Measurements from ENCODE around the gene AK1. TPM values are rescaled to one million over a fixed set of nuclear protein-coding genes. Genes with fewer than 3 reads are reported as not detected.

AK1 gene, protein sequence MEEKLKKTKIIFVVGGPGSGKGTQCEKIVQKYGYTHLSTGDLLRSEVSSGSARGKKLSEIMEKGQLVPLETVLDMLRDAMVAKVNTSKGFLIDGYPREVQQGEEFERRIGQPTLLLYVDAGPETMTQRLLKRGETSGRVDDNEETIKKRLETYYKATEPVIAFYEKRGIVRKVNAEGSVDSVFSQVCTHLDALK
- total RNA-seq, result 10 to 100 TPM in 4 of 6 donors, 1 to 10 TPM in 2; 8.9 to 18.3 (median 15.2) TPM
- polyA plus RNA-seq, result 10 to 100 TPM; 49.5 to 81.7 TPM

DNA sequence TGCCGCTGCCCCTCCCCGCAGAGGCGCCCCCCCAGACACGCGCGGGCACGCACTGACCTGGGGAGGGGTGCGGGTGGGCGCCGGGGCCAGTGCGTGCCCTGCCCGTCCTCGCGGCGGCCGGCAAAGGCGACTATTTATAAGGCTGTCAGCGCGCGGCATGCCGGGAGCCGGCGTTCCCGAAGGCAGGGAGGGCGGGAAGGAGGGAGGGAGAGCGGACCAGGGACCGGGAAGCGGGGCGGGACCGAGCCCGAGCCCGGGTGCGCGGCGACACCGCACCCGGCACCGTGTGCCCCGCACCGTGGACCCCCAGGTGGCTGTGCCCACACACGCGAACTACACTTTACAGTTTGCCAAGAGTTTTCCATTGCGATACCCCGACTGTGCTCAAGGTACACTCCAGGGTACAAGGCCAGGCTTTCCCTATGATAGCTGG, at the start of gene AK1:
AK1 (minus strand) TSS at position 110 of the 433 bp plus-strand sequence. CDS start 3,058 bp downstream, outside the sequence.
- peak within 1 kb of the TSS; percentile 36 to 67 (median 46) for H3K4me3 ChIP-seq
- H3K36me3 ChIP-seq, result no peaks in the 10 kb centered on the region
- H3K27me3 ChIP-seq, result no peaks in the 10 kb centered on the region
- DNase-seq (peak; percentile 76 to 95 (median 84)), ATAC-seq (peak; percentile 88 to 93 (median 90)), FAIRE-seq (no peak)
- H3K4me1 ChIP-seq, result peaks cover 0 to 8% (median 0%) of the 10 kb centered on the region in 3 donors
- no peaks in the 10 kb centered on the region for H3K9me3 ChIP-seq
- TF ChIP-seq CTCF (IDR thresholded peaks at IDR 0.05), result no peak
- H3K27ac ChIP-seq, result peak within 1 kb of the TSS in 3 of 4 donors; percentile 9 to 30 (median 12)
- 1 to 2% methylated on average over 44 of the region's 44 CpGs for WGBS, 2 donors
- intact Hi-C loops (cut with DNase I), result no loop called here

- H3K27me3 ChIP-seq, result no peaks in the 10 kb centered on the region
- no peak for TF ChIP-seq CTCF (IDR thresholded peaks at IDR 0.05)
- 30 to 31% methylated on average over 19 of the region's 19 CpGs for WGBS, 2 donors
- FAIRE-seq (no peak), ATAC-seq (no peak), DNase-seq (no peak)
- no peaks in the 10 kb centered on the region for H3K36me3 ChIP-seq
- intact Hi-C loops (cut with DNase I), result loop anchor here in 1 of 3 donors (10.0 kb wide), 1 partner anchor 332 kb away; no protein-coding TSS in a partner anchor
- no peak overlapping the region for H3K27ac ChIP-seq
- peaks cover 0 to 14% (median 4%) of the 10 kb centered on the region in 3 donors for H3K4me1 ChIP-seq
- no peaks in the 10 kb centered on the region for H3K9me3 ChIP-seq
- H3K4me3 ChIP-seq, result peak overlapping the region in 2 of 4 donors; percentile 31 to 42
These were observed 49.4 kb upstream of the AK1 start for GRCh38 chr9:127926906-127927200.

DNA sequence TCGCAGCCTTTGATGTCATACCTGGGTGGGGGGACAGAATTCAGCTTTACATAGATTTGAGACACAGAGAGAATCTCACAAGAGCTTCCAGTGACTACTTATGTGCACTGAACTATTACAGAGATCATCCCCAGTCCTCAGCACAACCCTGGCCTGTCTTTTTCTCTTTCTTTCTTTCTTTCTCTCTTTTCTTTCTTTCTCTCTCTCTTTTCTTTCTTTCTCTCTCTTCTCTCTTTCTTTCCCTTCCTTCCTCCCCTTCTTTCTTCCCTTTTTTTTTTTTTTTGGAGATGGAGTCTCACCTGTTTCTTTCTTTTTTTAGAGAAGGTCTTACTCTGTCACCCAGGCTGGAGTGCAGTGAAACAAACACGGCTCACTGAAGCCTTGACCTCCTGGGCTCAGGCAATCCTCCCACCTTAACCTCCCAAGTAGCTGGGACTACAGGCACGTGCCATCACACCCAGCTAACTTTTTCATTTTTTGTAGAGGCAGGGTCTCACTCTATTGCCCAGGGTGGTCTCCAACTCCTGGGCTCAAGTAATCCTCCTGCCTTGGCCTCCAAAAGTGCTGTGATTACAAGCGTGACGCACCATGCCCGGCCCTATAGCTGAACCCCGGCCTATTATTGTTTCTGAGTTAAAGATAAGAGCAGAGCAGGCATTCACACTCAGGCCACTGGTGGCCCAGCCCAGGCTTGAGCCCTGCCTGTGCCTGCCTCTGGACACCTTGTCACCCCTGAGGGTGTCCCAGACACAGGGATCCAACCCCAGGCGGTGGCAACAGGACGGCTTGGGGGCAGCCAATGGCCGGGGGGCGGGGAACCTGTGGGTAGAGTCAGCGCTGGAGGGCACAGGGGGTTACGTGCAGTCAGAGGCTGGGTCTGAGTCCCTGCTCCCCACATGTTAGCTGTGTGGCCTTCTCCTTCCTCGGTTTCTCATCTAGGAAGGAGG, 48.8 kb upstream of the AK1 start:
- Histone ChIP-seq H3K4me1 (peaks cover 0 to 15% (median 4%) of the 10 kb centered on the region in 3 donors), H3K9me3 (no peaks in the 10 kb centered on the region), H3K36me3 (no peaks in the 10 kb centered on the region), H3K4me3 (no peak overlapping the region), H3K27ac (no peak overlapping the region), H3K27me3 (no peaks in the 10 kb centered on the region)
- WGBS, 2 donors, result 77 to 81% methylated on average over 14 of the region's 14 CpGs
- intact Hi-C loops (cut with DNase I), result loop anchor here in 1 of 3 donors (10.0 kb wide), 1 partner anchor 331 kb away; no protein-coding TSS in a partner anchor
- TF ChIP-seq CTCF (IDR thresholded peaks at IDR 0.05), result no peak
- FAIRE-seq (no peak), DNase-seq (peak in 1 of 6 donors; percentile 75), ATAC-seq (no peak)

GRCh38 chr9:127924736-127925444, 47.4 kb upstream of the AK1 start:
- Histone ChIP-seq H3K27ac (no peak overlapping the region), H3K27me3 (no peaks in the 10 kb centered on the region), H3K9me3 (no peaks in the 10 kb centered on the region), H3K4me3 (no peak overlapping the region), H3K4me1 (peaks cover 0 to 11% (median 4%) of the 10 kb centered on the region in 3 donors), H3K36me3 (no peaks in the 10 kb centered on the region)
- WGBS, 2 donors, result 83 to 88% methylated on average over 22 of the region's 22 CpGs
- ATAC-seq (no peak), DNase-seq (peak in 1 of 6 donors; percentile 41), FAIRE-seq (no peak)
- no peak for TF ChIP-seq CTCF (IDR thresholded peaks at IDR 0.05)
- intact Hi-C loops (cut with DNase I), result loop anchor here in 2 of 3 donors (5.0 to 10.0 kb wide), 3 partner anchors 188 to 338 kb away; partner anchors contain the start of gene TOR2A (in 1 of the 2)
